Measurements from ENCODE around the gene FUBP3. TPM values are rescaled to one million over a fixed set of nuclear protein-coding genes. Genes with fewer than 3 reads are reported as not detected.

The FUBP3 gene
- total RNA-seq, 4 donors from 2014 or later, result 10.4 to 75.1 (median 13.0) TPM

- intact Hi-C loops (cut with DNase I; ENCODE audit: low total_unique reads), result no loop called here
- peaks cover 0 to 45% of the 10 kb centered on the region in 2 donors for H3K36me3 ChIP-seq
Observed at GRCh38 chr9:130610862-130611707, 31.7 kb downstream of the FUBP3 start.

DNA sequence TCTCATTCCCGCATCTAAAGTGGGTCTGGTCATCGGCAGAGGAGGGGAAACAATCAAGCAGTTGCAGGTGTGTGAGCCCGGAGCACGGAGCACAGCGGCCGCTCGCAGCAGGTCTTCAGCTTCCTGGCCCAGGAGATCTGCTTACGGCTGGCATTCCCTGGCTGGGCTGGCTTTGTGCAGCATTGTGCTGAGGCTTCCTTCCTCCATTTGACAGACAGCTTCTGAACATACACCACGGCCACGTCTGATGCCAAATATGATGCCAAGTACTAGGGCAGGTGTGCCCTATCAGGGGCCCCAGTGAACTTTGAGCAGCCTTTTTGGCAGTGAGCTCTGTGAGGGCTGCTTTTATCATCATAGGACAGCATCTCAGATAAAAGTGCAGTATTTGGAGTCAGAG, 37.1 kb downstream of the FUBP3 start:
- H3K4me1 ChIP-seq, result no peaks in the 10 kb centered on the region
- H3K9me3 ChIP-seq, result no peaks in the 10 kb centered on the region
- no peak for ATAC-seq
- in situ Hi-C loops (cut with MboI; ENCODE audit: low sequenced_read_pairs in 4 of 4) (no loop called here), intact Hi-C loops (cut with DNase I; ENCODE audit: low total_unique reads) (no loop called here)
- H3K27ac ChIP-seq, result no peak overlapping the region
- H3K4me3 ChIP-seq, result no peak overlapping the region
- no peak for TF ChIP-seq CTCF (IDR thresholded peaks at IDR 0.05 in 4 of 5, conservative IDR thresholded peaks at IDR 0.05 in 1 of 5)
- no peak for DNase-seq
- H3K36me3 ChIP-seq, result peaks cover 0 to 92% of the 10 kb centered on the region in 2 donors
- no peaks in the 10 kb centered on the region for H3K27me3 ChIP-seq

More at GRCh38 chr9:130610862-130611707, 31.7 kb downstream of the FUBP3 start:
- Histone ChIP-seq H3K27me3 (no peaks in the 10 kb centered on the region), H3K4me1 (peaks cover 0 to 8% of the 10 kb centered on the region in 2 donors), H3K4me3 (no peak overlapping the region), H3K9me3 (no peaks in the 10 kb centered on the region), H3K27ac (no peak overlapping the region)
- ATAC-seq (no peak), DNase-seq (no peak)
- in situ Hi-C loops (cut with MboI; ENCODE audit: low sequenced_read_pairs in 4 of 4), result no loop called here
- TF ChIP-seq CTCF (IDR thresholded peaks at IDR 0.05 in 4 of 5, conservative IDR thresholded peaks at IDR 0.05 in 1 of 5) (no peak), POLR2A (IDR thresholded peaks at IDR 0.05) (no peak)

GRCh38 chr9:130623466-130623865, 44.1 kb downstream of the FUBP3 start:
- TF ChIP-seq POLR2A (IDR thresholded peaks at IDR 0.05), result no peak
- no peak for TF ChIP-seq CTCF (IDR thresholded peaks at IDR 0.05 in 4 of 5, conservative IDR thresholded peaks at IDR 0.05 in 1 of 5)
- no peaks in the 10 kb centered on the region for H3K9me3 ChIP-seq
- no peak overlapping the region for H3K4me3 ChIP-seq
- DNase-seq (no peak), ATAC-seq (no peak)
- H3K27ac ChIP-seq, result no peak overlapping the region
- intact Hi-C loops (cut with DNase I; ENCODE audit: low total_unique reads) (no loop called here), in situ Hi-C loops (cut with MboI; ENCODE audit: low sequenced_read_pairs in 4 of 4) (no loop called here)
- H3K27me3 ChIP-seq, result no peaks in the 10 kb centered on the region
- peaks cover 3 to 87% of the 10 kb centered on the region in 2 donors for H3K36me3 ChIP-seq
- H3K4me1 ChIP-seq, result no peaks in the 10 kb centered on the region

GRCh38 chr9:130624154-130624553, 44.8 kb downstream of the FUBP3 start:
- H3K36me3 ChIP-seq, result peaks cover 3 to 80% of the 10 kb centered on the region in 2 donors
- intact Hi-C loops (cut with DNase I; ENCODE audit: low total_unique reads), result no loop called here
- in situ Hi-C loops (cut with MboI; ENCODE audit: low sequenced_read_pairs in 4 of 4), result no loop called here

More at GRCh38 chr9:130624154-130624553, 44.8 kb downstream of the FUBP3 start:
- TF ChIP-seq POLR2A (IDR thresholded peaks at IDR 0.05) (no peak), CTCF (IDR thresholded peaks at IDR 0.05 in 4 of 5, conservative IDR thresholded peaks at IDR 0.05 in 1 of 5) (no peak)
- no peak overlapping the region for H3K4me3 ChIP-seq
- no peaks in the 10 kb centered on the region for H3K9me3 ChIP-seq
- H3K4me1 ChIP-seq, result no peaks in the 10 kb centered on the region
- H3K27ac ChIP-seq, result no peak overlapping the region
- DNase-seq (no peak), ATAC-seq (no peak)
- no peaks in the 10 kb centered on the region for H3K27me3 ChIP-seq

Measured in gastrocnemius medialis (tissue), 4 donors.